GM18951 (cell line): ENCODE data around the gene GRIK2.

ENCODE experiments used
- POLR2A ChIP-seq: IDR thresholded peaks from 4 replicates; pipeline ENCODE4 v1.6.1; 2011; ENCODE audit warnings: mild to moderate bottlenecking; ENCODE audit not compliant: insufficient read length, insufficient read depth; ENCODE audit errors: extremely low read depth
- in situ Hi-C: fragments of 300-500 bp; cut with MboI; formaldehyde crosslinking; loops from one replicate; pipeline ENCODE4 v1.12.0; 2022; ENCODE audit warnings: low sequenced_read_pairs, mixed read lengths, inconsistent platforms; ENCODE audit not compliant: unreplicated experiment

Gene GRIK2

DNA sequence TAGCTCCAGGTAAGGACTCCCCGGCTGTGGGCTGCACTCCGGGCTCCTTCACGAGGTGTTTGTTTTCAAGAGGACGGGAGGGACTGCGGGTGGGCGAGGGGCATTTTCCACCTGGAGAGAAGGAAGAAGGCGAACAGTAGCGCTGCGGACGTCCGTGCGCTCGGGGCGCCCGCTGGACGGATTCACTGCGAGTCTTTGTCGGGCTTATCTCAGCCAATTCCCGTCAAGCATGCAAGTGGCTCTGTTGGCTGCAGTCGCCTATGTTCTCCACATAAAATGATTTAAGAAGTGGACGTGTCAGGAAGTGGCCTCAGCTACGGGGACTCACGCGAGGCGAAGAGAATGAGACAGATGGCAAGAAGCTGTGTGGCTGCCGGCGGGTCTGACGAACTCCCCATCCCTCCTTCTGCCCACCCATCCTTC, 332 bp downstream of the GRIK2 start:
- in situ Hi-C loops, result no loop called here
- TF ChIP-seq POLR2A, result no peak

DNA sequence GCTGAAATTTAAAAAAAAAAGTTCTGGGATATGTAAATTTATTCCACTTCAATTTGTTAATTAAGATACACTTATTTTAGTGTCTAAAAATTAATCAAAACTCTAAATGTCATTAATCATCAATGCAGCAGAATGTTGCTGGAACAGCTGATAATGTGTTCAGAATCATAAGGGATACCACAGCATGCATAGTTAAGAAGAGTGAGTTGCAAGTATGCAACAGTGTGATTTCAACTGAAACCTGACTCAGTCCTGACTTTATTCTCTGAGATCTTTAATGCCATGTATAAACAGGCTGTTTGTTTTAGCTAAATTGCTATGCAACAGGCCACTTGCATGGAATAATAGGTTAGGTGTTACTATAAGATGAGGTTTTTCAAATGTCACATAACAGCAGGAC, 1.4 kb downstream of the GRIK2 start:
- no peak for TF ChIP-seq POLR2A
- in situ Hi-C loops, result no loop called here

DNA sequence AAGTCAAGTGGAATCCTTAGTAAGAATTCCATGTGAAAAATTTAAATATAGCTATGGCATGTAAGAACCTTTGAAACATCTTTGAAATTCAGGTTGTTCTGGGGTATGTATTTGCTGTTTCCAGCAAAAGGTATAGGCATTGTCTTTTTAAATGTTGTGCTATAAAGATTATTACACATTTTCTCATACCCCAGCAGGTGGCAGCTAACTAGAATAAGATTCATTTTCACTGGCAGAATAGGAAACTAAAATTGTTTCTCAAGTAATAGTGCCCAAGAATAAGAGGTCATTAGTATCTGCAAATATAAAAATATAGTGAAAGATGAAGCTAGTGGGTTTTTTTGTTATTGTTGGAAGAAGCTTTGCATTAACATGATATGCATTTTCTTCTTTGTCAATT, 1.8 kb downstream of the GRIK2 start:
- no peak for TF ChIP-seq POLR2A
- in situ Hi-C loops, result no loop called here

DNA sequence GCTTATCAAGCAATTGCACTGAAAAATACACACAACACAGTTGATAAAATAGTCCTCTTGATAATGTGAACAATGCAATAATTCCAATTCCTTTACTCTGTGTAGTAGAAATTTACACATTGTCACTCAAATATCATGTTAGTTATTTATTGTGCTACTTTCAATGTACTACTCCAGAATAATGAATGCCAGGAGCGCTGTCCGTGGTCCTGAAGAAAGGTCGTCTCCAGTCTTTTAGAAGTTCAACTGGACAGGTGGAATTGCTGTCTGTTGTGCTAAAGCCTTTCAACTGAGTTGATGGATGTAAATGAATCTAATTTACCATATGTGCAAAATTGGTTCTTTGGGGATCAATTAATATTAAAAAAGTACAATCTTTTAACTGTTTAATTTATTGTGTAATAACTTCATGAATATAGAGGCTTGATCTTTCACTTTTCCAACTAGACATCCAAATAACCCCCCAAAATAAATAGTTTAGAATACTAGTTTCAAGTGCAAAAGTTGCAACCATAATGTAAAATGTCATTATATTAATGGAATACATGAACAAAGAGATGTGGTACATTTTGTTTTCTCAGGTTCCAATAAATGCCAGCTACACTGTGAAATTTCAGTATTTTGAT, 3.2 kb downstream of the GRIK2 start:
- in situ Hi-C loops, result no loop called here
- TF ChIP-seq POLR2A, result no peak

DNA sequence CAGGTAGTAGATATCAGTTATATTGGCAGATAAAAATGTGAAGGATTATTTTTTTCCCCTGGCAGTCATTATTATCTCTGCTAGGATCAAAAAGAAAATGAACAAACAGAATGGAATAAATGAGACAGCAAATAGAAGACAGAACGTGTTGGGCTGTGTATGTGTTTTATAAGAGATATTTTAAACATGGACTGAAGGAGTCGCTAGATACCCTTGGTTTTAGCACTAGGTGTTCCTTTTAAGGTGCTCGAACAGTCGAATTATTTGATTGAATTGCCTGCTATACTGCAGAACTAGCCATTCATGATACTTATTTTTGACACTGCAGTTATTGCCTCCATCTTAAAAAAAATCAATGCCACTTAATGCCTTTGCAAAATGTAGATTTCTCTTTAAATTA, 3.7 kb downstream of the GRIK2 start:
- no peak for TF ChIP-seq POLR2A
- in situ Hi-C loops, result no loop called here

DNA sequence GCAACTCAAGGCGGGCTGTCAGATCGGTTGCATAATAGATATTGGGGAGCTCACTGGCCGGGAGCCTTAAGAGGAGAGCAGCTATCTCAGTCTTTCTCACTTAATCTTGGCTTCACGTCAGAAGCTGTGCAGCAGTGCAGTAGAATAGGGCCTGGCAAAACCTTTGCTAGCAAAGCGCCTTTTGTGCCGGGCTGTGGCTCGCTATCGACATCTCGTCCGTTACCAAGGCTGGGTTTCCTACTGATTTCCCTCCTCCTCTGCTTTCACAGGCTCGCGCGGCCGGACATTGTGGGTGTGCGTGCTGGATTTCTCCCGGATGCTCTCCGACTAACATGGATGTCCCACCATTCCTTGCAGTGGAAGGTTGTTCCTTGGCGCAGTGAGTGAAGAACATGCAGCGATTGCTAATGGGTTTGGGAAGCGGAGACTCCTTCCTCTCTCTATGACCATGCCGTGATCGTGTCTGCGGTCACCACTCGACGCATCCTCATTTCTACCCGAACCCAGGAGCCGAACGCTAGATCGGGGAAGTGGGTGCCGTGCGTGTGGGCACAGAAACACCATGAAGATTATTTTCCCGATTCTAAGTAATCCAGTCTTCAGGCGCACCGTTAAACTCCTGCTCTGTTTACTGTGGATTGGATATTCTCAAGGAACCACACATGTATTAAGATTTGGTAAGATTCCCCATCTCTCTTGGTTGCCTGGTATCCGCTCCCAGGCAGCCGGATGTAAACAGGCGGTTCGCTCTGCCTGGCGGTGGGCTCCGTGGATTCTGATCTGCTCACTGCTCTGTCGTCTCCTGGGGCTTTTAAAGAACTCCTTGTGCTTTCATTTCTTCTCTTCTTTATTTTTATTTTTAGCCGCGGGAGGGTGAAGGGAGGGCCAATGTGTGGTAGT, 5.5 kb downstream of the GRIK2 start:
- in situ Hi-C loops, result no loop called here
- no peak for TF ChIP-seq POLR2A

DNA sequence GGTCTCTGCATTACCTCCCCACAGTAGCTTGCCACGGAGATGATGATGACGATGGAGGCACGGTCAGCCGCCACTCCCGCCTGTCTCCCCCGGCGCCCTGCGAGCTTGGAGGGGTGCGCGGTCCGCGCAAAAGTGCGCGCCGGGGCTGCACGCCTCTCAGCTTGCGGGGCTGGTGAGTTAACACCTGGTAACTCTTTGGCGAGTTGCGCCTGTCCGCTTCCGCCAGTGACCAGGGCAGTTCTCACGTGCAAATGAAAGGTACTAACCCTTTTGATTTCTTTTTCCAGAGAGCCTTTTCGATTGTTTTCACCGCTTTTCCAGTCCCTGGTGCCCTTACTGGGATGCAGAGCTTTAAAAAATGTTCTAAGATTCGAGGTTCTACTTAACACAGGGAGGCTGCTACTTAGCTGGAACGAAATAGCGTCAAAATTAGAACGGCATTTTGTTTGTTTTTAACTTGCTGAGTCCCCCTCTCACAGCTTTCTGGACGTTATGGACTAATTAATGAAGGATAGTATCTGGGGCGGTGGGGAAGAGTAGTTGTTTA, 6.2 kb downstream of the GRIK2 start:
- in situ Hi-C loops, result no loop called here

DNA sequence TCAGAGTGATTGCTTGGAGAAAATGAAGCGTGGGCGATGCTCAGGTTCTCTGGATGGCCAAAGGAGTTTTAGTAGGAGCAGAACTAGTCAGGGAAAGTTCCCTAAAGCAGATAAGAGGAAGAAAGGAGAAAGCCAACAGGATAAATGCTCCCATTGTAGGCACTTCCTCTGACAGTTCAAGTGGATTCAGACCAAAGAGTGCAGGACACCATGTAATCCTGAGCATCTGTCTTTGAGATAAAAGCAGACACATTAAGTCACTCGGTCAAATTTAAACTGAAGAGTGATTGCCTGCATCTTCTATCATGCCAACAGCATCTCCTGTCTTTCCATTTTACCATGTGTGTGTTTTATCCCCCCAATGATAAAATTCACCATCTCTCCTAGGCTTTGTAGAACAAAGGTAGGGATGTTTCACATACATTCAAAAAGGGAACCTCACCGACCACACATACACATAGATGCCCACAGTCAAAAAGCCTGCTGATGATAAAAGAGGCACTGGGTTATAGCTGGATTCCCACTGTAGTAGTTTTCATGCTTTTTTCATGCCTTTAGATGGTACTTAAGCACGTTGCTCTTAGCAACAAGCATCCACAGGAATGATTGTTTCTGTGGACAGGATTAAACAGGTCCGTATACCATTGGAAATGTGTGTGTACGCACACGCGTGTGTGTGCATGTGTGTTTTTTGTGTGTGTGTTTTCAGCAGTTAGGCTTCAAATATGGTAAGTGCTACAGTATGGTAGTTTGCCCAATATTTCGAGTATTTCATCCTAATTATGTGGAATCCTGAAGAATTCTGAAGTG, 7.0 kb downstream of the GRIK2 start:
- in situ Hi-C loops, result no loop called here
- TF ChIP-seq POLR2A, result no peak

More for the DNA sequence above, 6.2 kb downstream of the GRIK2 start:
- no peak for TF ChIP-seq POLR2A

DNA sequence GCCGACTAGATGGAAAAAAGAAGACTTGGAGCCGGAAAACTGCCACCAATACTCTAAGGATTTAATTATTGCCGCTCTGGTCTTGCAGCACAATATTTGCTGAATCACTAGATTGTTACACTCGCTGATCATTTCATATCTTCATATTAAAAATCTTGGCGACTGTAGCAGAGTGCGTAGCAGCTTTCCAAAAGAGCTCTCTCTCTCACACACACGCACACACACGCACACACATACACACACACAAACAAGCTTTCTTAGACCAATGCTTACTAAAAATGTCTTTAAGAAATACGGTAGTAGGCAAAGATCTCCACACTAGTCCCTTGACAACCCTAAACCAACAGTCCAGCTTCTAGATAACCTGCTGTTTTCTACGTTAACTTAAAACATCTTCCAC, 7.7 kb downstream of the GRIK2 start:
- TF ChIP-seq POLR2A, result no peak
- in situ Hi-C loops, result no loop called here

DNA sequence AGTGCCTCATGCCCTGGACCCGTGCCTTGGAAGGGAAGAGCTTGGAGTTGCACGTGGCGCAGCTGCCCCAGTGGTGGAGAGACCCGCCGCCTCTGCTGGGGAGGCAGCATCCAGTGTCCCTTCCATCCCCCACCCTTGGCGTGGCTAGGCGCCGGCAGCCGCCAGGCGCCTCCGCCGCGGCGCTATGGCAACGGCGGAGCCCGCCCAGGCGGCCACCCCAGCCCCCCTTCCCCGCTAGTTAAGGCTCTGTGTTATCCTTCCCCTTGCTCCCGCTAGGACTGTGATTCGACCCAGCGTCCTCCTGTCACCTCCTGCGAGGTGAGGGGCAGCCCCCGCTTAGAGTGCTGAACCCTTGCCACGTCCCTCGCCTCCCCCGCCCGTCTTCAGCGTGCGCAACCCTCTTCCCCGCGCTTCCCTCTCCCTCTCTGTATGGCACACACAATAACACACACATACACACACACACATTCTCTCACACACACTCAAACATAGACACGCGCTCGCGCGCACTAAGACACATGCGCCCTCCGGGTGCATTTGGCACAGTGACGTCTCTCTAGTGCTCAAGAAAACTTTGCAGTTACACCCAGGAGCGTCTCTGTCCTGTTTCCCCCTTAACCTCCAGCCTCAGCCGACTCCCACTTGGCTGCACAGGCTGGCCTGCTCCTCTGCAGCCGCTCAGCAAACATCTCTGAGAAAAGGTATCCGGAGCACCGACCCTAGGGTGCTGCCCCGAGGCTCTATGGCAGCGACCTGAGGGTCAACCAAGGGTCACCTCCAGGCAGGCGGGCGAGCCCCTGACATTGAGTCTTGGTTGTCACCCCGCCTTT, 8.5 kb downstream of the GRIK2 start:
- in situ Hi-C loops, result no loop called here
- no peak for TF ChIP-seq POLR2A

DNA sequence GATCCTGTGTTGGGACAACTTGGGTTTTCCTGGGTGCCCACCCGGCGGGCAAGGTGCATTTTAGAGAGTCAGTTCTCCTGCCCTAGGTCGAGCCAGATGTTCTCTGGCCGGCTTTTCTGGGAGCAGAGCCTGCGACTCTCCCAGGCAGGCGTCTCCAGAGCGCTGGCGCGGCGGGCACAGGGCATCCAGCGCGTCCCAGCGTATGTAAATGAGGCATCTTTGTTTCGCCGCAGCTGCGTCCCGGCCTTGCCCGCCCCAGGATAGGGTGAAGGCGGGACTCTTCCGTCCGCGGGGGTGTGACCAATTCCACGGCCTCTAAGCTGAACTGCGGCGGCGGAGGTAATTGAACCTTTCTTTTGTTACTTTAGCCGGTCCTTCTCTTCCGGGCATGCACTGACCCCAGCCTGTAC, 9.1 kb downstream of the GRIK2 start:
- in situ Hi-C loops, result no loop called here
- no peak for TF ChIP-seq POLR2A

DNA sequence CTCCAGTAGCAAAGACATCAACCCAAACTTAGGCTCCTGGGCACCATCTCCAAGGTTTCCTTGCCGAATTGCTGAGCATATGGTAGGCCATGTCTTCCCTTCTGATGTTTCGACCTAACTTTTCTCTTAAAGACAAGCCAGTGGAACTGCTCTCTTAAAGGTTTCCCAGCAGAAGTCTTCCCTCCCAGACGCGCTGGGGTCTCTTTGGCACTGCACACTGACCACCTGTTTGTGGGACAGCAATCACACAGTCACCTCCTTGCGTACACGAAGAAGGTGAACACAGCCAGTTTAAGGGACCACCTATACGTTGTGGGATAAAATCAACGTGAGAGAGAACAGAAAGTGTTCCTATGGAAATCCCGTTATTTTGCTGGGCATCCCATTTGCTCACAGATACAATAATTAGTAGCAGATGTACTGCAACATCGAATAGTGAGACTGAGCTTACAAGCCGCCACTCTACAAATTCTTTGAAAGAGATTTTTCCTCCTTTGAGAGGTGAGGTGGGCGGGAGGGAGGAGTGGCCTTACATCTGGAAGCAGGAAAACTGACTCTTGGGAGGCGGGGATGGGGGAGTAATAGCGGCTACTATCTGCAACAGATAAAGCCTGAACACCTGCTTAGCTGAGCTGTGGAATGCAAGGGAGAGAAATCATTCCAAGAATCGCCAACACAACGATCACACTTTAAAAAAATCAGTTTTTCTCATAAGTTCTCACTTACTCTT, 9.9 kb downstream of the GRIK2 start:
- in situ Hi-C loops, result no loop called here
- TF ChIP-seq POLR2A, result no peak
